MM.1S (cell line): ENCODE results near the gene KCNH1.

Experiments used
- DNase-seq: peaks from one replicate; pipeline ENCODE4 v3.0.0-alpha.2; 2015
- H2AFZ ChIP-seq: fragments of 300-600 bp; sonication (generic); 2 replicates; pipeline ENCODE4 v1.6.0; 2016; ENCODE audit warnings: antibody characterized with exemption, low read length
- H3F3A ChIP-seq: fragments of 300-600 bp; sonication (generic); 2 replicates; pipeline ENCODE4 v1.6.1; 2016; ENCODE audit warnings: mild to moderate bottlenecking, antibody characterized with exemption, low read length, moderate library complexity, mixed read lengths; ENCODE audit not compliant: insufficient read depth
- H3K27ac ChIP-seq: fragments of 300-600 bp; sonication (generic); 2 replicates; pipeline ENCODE4 v1.5.1; 2016; ENCODE audit warnings: mild to moderate bottlenecking, low read length
- H3K27me3 ChIP-seq: fragments of 300-600 bp; sonication (generic); replicated peaks from 2 replicates; pipeline ENCODE4 v1.6.0; 2016; ENCODE audit warnings: low read length; ENCODE audit not compliant: insufficient read depth
- H3K36me3 ChIP-seq: fragments of 300-600 bp; sonication (generic); replicated peaks from 2 replicates; pipeline ENCODE4 v1.6.1; 2016; ENCODE audit warnings: mild to moderate bottlenecking, low read length, mixed read lengths; ENCODE audit not compliant: insufficient read depth
- H3K4me1 ChIP-seq: fragments of 300-600 bp; sonication (generic); 2 replicates; pipeline ENCODE4 v1.6.1; 2016; ENCODE audit warnings: low read length, mixed read lengths
- H3K4me2 ChIP-seq: fragments of 300-600 bp; sonication (generic); 2 replicates; pipeline ENCODE4 v1.6.0; 2016; ENCODE audit warnings: low read depth, low read length
- H3K4me3 ChIP-seq: fragments of 300-600 bp; sonication (generic); 2 replicates; pipeline ENCODE4 v1.5.1; 2016; ENCODE audit warnings: low read length, mixed read lengths
- H3K79me2 ChIP-seq: fragments of 300-600 bp; sonication (generic); 2 replicates; pipeline ENCODE4 v1.6.1; 2016; ENCODE audit warnings: mixed run types, low read length, mixed read lengths
- H3K9ac ChIP-seq: fragments of 300-600 bp; sonication (generic); 2 replicates; pipeline ENCODE4 v1.6.1; 2016; ENCODE audit warnings: low read length, mixed read lengths
- H3K9me2 ChIP-seq: fragments of 300-600 bp; sonication (generic); replicated peaks from 2 replicates; pipeline ENCODE4 v1.6.1; 2016; ENCODE audit warnings: mild to moderate bottlenecking, low read length, mixed read lengths; ENCODE audit not compliant: insufficient read depth
- H3K9me3 ChIP-seq: fragments of 300-600 bp; sonication (generic); replicated peaks from 2 replicates; pipeline ENCODE4 v1.6.1; 2016; ENCODE audit warnings: mild to moderate bottlenecking, low read length, mixed read lengths; ENCODE audit not compliant: insufficient read depth
- H4K20me1 ChIP-seq: fragments of 300-600 bp; sonication (generic); 2 replicates; pipeline ENCODE4 v1.6.1; 2016; ENCODE audit warnings: mild to moderate bottlenecking, low read length, moderate library complexity, mixed read lengths; ENCODE audit not compliant: insufficient read depth
- EZH2 ChIP-seq: fragments of 300-600 bp; sonication (generic); optimal IDR thresholded peaks from 2 replicates; pipeline ENCODE3; 2017; ENCODE audit warnings: low read depth, mild to moderate bottlenecking, antibody characterized with exemption, low read length, mixed read lengths
- EZH2phosphoT487 ChIP-seq: fragments of 300-600 bp; sonication (generic); IDR thresholded peaks from 2 replicates; pipeline ENCODE4 v1.6.1; 2018; ENCODE audit warnings: antibody characterized with exemption, low read length
- TF ChIP-seq, protein P1 (sequence below): fragments of 300-600 bp; sonication (generic); IDR thresholded peaks from 2 replicates; pipeline ENCODE4 v1.5.1; 2016; ENCODE audit warnings: antibody characterized with exemption, low read length, mixed read lengths

KCNH1 gene

DNA sequence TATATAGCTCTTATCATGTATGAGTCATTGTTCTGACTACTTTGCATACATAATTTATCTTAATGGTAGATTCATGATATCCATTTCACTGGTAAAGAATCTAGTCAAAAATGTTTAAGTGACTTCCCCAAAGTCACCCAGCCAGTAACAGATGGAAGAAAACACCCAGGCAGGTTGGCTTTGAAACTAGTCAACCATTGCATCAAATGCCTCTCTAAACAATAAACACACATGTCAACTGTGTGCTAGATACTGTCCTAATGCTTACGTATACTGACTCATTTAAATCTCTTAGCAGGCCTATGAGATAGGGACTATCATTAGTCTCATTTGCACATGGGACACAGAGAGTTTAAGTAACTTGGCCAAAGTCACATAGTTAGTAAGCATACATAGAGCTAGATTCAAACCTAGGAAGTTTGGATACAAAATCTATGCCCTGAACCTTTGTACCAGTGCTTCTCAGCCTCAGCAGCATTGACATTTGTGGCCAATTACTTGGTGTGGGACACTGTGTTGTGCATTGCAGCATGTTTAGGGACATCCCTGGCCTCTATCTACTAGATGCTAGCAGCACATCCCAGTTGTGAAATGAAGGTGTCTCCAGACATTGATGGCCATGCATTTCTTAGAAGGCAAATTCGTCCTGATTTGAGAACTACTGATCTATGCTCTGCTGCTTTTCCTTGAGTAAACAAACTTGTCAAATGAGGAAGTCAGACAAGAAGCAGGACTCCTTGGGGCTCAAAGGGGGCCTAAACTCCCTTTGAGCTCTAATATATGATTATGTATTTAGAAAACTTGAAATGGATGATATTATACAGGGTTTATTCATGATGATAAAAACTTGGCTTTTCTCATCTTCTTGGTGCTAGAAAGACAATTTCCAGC, 316.3 kb downstream of the KCNH1 start:
- Histone ChIP-seq H3K9me2 (no peaks in the 10 kb centered on the region), H3K79me2 (no peaks in the 10 kb centered on the region), H3K27ac (no peak overlapping the region), H3K4me2 (no peak overlapping the region), H4K20me1 (no peaks in the 10 kb centered on the region), H3F3A (no peaks in the 10 kb centered on the region), H3K9me3 (no peaks in the 10 kb centered on the region), H3K27me3 (no peaks in the 10 kb centered on the region), H3K36me3 (no peaks in the 10 kb centered on the region), H3K4me1 (no peaks in the 10 kb centered on the region), H3K9ac (no peak overlapping the region), H2AFZ (no peak overlapping the region), H3K4me3 (no peak overlapping the region)
- no peak for TF ChIP-seq EZH2
- TF ChIP-seq, protein P1, sequence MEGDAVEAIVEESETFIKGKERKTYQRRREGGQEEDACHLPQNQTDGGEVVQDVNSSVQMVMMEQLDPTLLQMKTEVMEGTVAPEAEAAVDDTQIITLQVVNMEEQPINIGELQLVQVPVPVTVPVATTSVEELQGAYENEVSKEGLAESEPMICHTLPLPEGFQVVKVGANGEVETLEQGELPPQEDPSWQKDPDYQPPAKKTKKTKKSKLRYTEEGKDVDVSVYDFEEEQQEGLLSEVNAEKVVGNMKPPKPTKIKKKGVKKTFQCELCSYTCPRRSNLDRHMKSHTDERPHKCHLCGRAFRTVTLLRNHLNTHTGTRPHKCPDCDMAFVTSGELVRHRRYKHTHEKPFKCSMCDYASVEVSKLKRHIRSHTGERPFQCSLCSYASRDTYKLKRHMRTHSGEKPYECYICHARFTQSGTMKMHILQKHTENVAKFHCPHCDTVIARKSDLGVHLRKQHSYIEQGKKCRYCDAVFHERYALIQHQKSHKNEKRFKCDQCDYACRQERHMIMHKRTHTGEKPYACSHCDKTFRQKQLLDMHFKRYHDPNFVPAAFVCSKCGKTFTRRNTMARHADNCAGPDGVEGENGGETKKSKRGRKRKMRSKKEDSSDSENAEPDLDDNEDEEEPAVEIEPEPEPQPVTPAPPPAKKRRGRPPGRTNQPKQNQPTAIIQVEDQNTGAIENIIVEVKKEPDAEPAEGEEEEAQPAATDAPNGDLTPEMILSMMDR, result no peak
- TF ChIP-seq EZH2phosphoT487, result no peak
- DNase-seq, result no peak

- TF ChIP-seq EZH2 (no peak), EZH2phosphoT487 (no peak)
- TF ChIP-seq, protein P1, result no peak
- Histone ChIP-seq H3K79me2 (no peaks in the 10 kb centered on the region), H3F3A (no peaks in the 10 kb centered on the region), H3K9me3 (no peaks in the 10 kb centered on the region), H3K4me1 (no peaks in the 10 kb centered on the region), H2AFZ (no peak overlapping the region), H3K4me3 (no peak overlapping the region), H3K36me3 (no peaks in the 10 kb centered on the region), H3K27me3 (no peaks in the 10 kb centered on the region), H3K9ac (no peak overlapping the region), H4K20me1 (no peaks in the 10 kb centered on the region), H3K9me2 (no peaks in the 10 kb centered on the region), H3K4me2 (no peak overlapping the region), H3K27ac (no peak overlapping the region)
- DNase-seq, result no peak
Measured at GRCh38 chr1:210815641-210816550, 318.1 kb downstream of the KCNH1 start.

DNA sequence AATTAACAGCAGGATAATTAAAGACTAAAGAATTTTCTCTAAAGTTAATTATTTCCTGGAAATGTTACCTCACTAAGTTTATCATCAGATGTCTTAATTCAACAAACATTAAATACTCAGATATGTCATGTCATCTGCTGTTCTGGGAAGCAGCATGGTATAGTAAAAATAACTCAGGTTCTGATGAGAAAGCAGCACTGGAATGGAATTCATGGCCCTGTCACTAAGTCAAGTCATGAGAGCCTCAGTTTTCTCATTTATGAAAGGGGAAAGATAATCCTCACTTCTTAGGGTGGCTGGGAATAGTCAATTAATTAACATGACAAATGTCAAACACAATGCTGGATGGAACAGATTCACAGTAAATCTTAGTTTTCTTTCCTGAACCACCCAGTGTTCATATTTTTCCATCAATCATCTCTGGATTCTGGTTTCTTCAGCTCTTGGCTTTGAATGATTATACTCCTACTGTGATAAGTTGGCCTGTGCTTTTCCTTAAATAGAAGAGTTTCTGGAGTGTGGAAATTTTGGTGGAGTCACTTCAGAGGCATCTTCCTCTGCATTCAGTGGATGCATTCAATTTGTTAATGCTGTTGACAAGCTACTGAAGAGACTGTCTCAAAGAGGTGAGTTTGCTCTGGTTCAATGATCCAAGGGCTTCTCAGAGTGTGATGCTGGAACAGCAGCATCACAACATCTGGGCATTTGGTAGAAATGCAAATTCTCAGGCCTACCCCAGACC, 319.4 kb downstream of the KCNH1 start:
- no peak overlapping the region for H2AFZ ChIP-seq
- H3K79me2 ChIP-seq, result no peaks in the 10 kb centered on the region
- no peaks in the 10 kb centered on the region for H4K20me1 ChIP-seq
- no peaks in the 10 kb centered on the region for H3F3A ChIP-seq
- no peaks in the 10 kb centered on the region for H3K27me3 ChIP-seq
- H3K9me3 ChIP-seq, result no peaks in the 10 kb centered on the region
- H3K4me3 ChIP-seq, result no peak overlapping the region
- no peaks in the 10 kb centered on the region for H3K9me2 ChIP-seq
- H3K4me2 ChIP-seq, result no peak overlapping the region
- DNase-seq, result no peak
- TF ChIP-seq EZH2 (no peak), EZH2phosphoT487 (no peak)
- TF ChIP-seq, protein P1, result no peak
- no peaks in the 10 kb centered on the region for H3K4me1 ChIP-seq
- no peak overlapping the region for H3K9ac ChIP-seq
- H3K27ac ChIP-seq, result no peak overlapping the region
- H3K36me3 ChIP-seq, result no peaks in the 10 kb centered on the region
